T-helper 2 cell treated with Interferon-gamma antibody and Interleukin-4, amounts not matched to agents 5 μg/mL and 100 μg/mL, for 36 hours (primary cell): ENCODE measurements around the gene GALNT16.
"Not testable (repeated sequence)": the region's sequence is repeated elsewhere in the genome, so short reads cannot be mapped to it uniquely, and the experiment has no call there.

Experiments used
- DNase-seq: peaks from one replicate; pipeline ENCODE4 v3.0.0; 2021; ENCODE audit warnings: low spot score
- H3K27ac Mint-ChIP-seq: one replicate; pipeline ENCODE4 v1.8.0; 2021; ENCODE audit warnings: mild to moderate bottlenecking, mixed read lengths
- H3K27me3 Mint-ChIP-seq: one replicate; pipeline ENCODE4 v1.8.0; 2021; ENCODE audit warnings: low read depth, mixed read lengths
- H3K36me3 Mint-ChIP-seq: one replicate; pipeline ENCODE4 v1.8.0; 2021; ENCODE audit warnings: low read depth, mixed read lengths
- H3K4me1 Mint-ChIP-seq: one replicate; pipeline ENCODE4 v1.8.0; 2021; ENCODE audit warnings: low read depth, mixed read lengths
- H3K4me3 Mint-ChIP-seq: one replicate; pipeline ENCODE4 v1.8.0; 2022; ENCODE audit warnings: mild to moderate bottlenecking, moderate library complexity, mixed read lengths
- H3K9me3 Mint-ChIP-seq: one replicate; pipeline ENCODE4 v1.8.0; 2021; ENCODE audit warnings: mixed read lengths

Gene GALNT16

GRCh38 chr14:69266572-69267345, 6.8 kb downstream of the GALNT16 start:
- no peak for DNase-seq
- Mint-ChIP-seq H3K27me3 (peaks cover 34% of the 10 kb centered on the region), H3K9me3 (no peaks in the 10 kb centered on the region), H3K27ac (no peak overlapping the region), H3K36me3 (no peaks in the 10 kb centered on the region), H3K4me1 (no peaks in the 10 kb centered on the region), H3K4me3 (no peak overlapping the region)

GRCh38 chr14:69267492-69267891, 7.5 kb downstream of the GALNT16 start:
- no peak for DNase-seq

GRCh38 chr14:69268223-69268622, 8.3 kb downstream of the GALNT16 start:
- Mint-ChIP-seq H3K27me3 (peaks cover 21% of the 10 kb centered on the region), H3K27ac (no peak overlapping the region), H3K36me3 (no peaks in the 10 kb centered on the region), H3K4me1 (no peaks in the 10 kb centered on the region), H3K4me3 (no peak overlapping the region), H3K9me3 (no peaks in the 10 kb centered on the region)
- no peak for DNase-seq

More at GRCh38 chr14:69267492-69267891, 7.5 kb downstream of the GALNT16 start:
- Mint-ChIP-seq H3K27ac (no peak overlapping the region), H3K27me3 (peaks cover 26% of the 10 kb centered on the region), H3K4me3 (no peak overlapping the region), H3K36me3 (no peaks in the 10 kb centered on the region), H3K4me1 (no peaks in the 10 kb centered on the region), H3K9me3 (no peaks in the 10 kb centered on the region)

- Mint-ChIP-seq H3K4me1 (no peaks in the 10 kb centered on the region), H3K9me3 (no peaks in the 10 kb centered on the region), H3K27me3 (peaks cover 19% of the 10 kb centered on the region), H3K4me3 (no peak overlapping the region), H3K36me3 (no peaks in the 10 kb centered on the region), H3K27ac (no peak overlapping the region)
- DNase-seq, result no peak
Measured at GRCh38 chr14:69268763-69269162, 8.8 kb downstream of the GALNT16 start.

- H3K27ac Mint-ChIP-seq, result no peak overlapping the region
- H3K36me3 Mint-ChIP-seq, result no peaks in the 10 kb centered on the region
- DNase-seq, result no peak
- H3K9me3 Mint-ChIP-seq, result no peaks in the 10 kb centered on the region
- no peaks in the 10 kb centered on the region for H3K4me1 Mint-ChIP-seq
- H3K27me3 Mint-ChIP-seq, result peaks cover 15% of the 10 kb centered on the region
- H3K4me3 Mint-ChIP-seq, result no peak overlapping the region
Measured at GRCh38 chr14:69269381-69269780, 9.4 kb downstream of the GALNT16 start.

GRCh38 chr14:69270097-69270496, 10.1 kb downstream of the GALNT16 start:
- H3K4me3 Mint-ChIP-seq, result no peak overlapping the region
- peaks cover 16% of the 10 kb centered on the region for H3K27me3 Mint-ChIP-seq
- no peak overlapping the region for H3K27ac Mint-ChIP-seq
- DNase-seq, result no peak
- no peaks in the 10 kb centered on the region for H3K36me3 Mint-ChIP-seq
- H3K4me1 Mint-ChIP-seq, result no peaks in the 10 kb centered on the region
- no peaks in the 10 kb centered on the region for H3K9me3 Mint-ChIP-seq

- no peak overlapping the region for H3K27ac Mint-ChIP-seq
- peaks cover 12% of the 10 kb centered on the region for H3K27me3 Mint-ChIP-seq
- H3K36me3 Mint-ChIP-seq, result no peaks in the 10 kb centered on the region
- no peaks in the 10 kb centered on the region for H3K4me1 Mint-ChIP-seq
- no peaks in the 10 kb centered on the region for H3K9me3 Mint-ChIP-seq
- H3K4me3 Mint-ChIP-seq, result no peak overlapping the region
- DNase-seq, result no peak
Measured at GRCh38 chr14:69270795-69271708, 11.1 kb downstream of the GALNT16 start.

GRCh38 chr14:69274321-69274720, 14.4 kb downstream of the GALNT16 start:
- H3K27ac Mint-ChIP-seq, result no peak overlapping the region

GRCh38 chr14:69275331-69275730, 15.4 kb downstream of the GALNT16 start:
- Mint-ChIP-seq H3K27ac (no peak overlapping the region), H3K4me3 (no peak overlapping the region)
- DNase-seq, result no peak

More at GRCh38 chr14:69274321-69274720, 14.4 kb downstream of the GALNT16 start:
- H3K4me3 Mint-ChIP-seq, result no peak overlapping the region
- no peaks in the 10 kb centered on the region for H3K36me3 Mint-ChIP-seq
- no peak for DNase-seq
- H3K9me3 Mint-ChIP-seq, result no peaks in the 10 kb centered on the region
- peaks cover 12% of the 10 kb centered on the region for H3K27me3 Mint-ChIP-seq
- H3K4me1 Mint-ChIP-seq, result no peaks in the 10 kb centered on the region

GRCh38 chr14:69277356-69277755, 17.4 kb downstream of the GALNT16 start:
- H3K27ac Mint-ChIP-seq, H3K36me3 Mint-ChIP-seq, H3K9me3 Mint-ChIP-seq, DNase-seq, H3K4me1 Mint-ChIP-seq, H3K4me3 Mint-ChIP-seq: not testable (repeated sequence)
- peaks cover 14% of the 10 kb centered on the region for H3K27me3 Mint-ChIP-seq

More at GRCh38 chr14:69275331-69275730, 15.4 kb downstream of the GALNT16 start:
- Mint-ChIP-seq H3K27me3 (peaks cover 15% of the 10 kb centered on the region), H3K36me3 (no peaks in the 10 kb centered on the region), H3K9me3 (no peaks in the 10 kb centered on the region), H3K4me1 (no peaks in the 10 kb centered on the region)

- Mint-ChIP-seq H3K27ac (no peak overlapping the region), H3K4me3 (no peak overlapping the region), H3K36me3 (no peaks in the 10 kb centered on the region), H3K4me1 (no peaks in the 10 kb centered on the region), H3K27me3 (peaks cover 7% of the 10 kb centered on the region), H3K9me3 (no peaks in the 10 kb centered on the region)
- no peak for DNase-seq
Measured at GRCh38 chr14:69280746-69281291, 20.9 kb downstream of the GALNT16 start.

GRCh38 chr14:69281450-69282169, 21.7 kb downstream of the GALNT16 start:
- Mint-ChIP-seq H3K36me3 (no peaks in the 10 kb centered on the region), H3K4me1 (no peaks in the 10 kb centered on the region), H3K27ac (no peak overlapping the region), H3K27me3 (peaks cover 7% of the 10 kb centered on the region), H3K9me3 (no peaks in the 10 kb centered on the region), H3K4me3 (no peak overlapping the region)
- DNase-seq, result no peak

GRCh38 chr14:69282448-69282847, 22.5 kb downstream of the GALNT16 start:
- H3K27ac Mint-ChIP-seq, result no peak overlapping the region
- no peak overlapping the region for H3K4me3 Mint-ChIP-seq
- no peaks in the 10 kb centered on the region for H3K4me1 Mint-ChIP-seq

More at GRCh38 chr14:69282448-69282847, 22.5 kb downstream of the GALNT16 start:
- H3K27me3 Mint-ChIP-seq, result peaks cover 7% of the 10 kb centered on the region
- no peaks in the 10 kb centered on the region for H3K9me3 Mint-ChIP-seq
- no peaks in the 10 kb centered on the region for H3K36me3 Mint-ChIP-seq
- no peak for DNase-seq
